HG03097 (cell line): Measurements from ENCODE around the gene MYO1E.
"Not testable (repeated sequence)": the region's sequence is repeated elsewhere in the genome, so short reads cannot be mapped to it uniquely, and the experiment has no call there.

Source experiments
- ATAC-seq: cut with Tn5 transposase; IDR thresholded peaks from one replicate; pipeline ENCODE4 v1.9.1; 2021; ENCODE audit not compliant: unreplicated experiment, low FRiP score

Gene MYO1E

GRCh38 chr15:59152694-59153450 lies 219.8 kb downstream of the MYO1E start:
- no peak for ATAC-seq

- ATAC-seq: no peak
Measured at GRCh38 chr15:59150185-59150584, 222.5 kb downstream of the MYO1E start.

DNA sequence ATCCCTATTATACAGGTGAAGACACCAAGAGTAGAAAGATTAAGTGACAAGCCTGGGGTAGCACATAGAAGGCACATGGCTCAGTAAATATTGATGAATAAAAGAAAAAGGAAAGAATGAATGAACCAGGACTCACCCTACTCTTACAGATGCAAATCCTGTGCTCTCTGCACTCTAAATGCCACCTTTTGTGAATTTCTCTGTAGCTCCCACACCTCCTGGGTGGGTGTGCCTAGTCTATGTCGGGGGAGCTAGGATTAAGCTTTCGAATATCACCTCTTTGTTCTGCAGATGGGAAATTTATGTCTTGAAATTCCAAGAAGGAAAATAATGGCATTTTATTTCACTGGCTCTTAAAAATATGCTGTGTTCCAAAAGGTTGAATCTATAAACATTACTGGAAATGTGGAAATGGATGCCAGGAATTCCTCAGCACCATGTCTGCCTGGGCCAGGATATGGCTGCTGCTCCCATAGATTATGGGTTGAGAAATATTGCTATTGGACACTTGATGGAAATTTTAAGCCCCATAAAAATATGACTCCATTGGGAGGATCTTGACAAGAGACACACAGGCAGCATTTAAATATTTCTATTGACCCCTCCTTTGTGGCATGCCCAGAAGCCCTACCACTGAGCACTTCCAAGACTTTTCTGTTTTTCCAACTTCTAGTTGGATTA lies 224.4 kb downstream of the MYO1E start:
- no peak for ATAC-seq

- no peak for ATAC-seq
Measured at GRCh38 chr15:59147666-59148065, 225.0 kb downstream of the MYO1E start.

DNA sequence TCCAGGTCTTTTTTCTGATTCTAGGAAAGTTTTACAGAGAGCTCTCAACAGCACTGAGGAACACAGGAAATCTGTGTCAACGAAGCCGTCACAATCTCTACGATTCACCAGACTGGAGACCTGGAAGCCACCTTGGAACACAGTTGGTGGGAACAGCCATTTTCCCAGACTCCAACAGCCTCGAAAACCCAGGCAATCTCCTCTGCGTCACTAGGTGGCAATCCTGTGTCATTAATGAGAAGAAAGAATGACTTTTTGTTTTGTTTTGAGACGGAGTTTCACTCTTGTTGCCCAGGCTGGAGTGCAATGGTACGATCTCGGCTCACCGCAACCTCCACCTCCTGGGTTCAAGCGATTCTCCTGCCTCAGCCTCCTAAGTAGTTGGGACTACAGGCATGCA lies 228.1 kb downstream of the MYO1E start:
- ATAC-seq: not testable (repeated sequence)

GRCh38 chr15:59143281-59143680 lies 229.4 kb downstream of the MYO1E start:
- no peak for ATAC-seq

DNA sequence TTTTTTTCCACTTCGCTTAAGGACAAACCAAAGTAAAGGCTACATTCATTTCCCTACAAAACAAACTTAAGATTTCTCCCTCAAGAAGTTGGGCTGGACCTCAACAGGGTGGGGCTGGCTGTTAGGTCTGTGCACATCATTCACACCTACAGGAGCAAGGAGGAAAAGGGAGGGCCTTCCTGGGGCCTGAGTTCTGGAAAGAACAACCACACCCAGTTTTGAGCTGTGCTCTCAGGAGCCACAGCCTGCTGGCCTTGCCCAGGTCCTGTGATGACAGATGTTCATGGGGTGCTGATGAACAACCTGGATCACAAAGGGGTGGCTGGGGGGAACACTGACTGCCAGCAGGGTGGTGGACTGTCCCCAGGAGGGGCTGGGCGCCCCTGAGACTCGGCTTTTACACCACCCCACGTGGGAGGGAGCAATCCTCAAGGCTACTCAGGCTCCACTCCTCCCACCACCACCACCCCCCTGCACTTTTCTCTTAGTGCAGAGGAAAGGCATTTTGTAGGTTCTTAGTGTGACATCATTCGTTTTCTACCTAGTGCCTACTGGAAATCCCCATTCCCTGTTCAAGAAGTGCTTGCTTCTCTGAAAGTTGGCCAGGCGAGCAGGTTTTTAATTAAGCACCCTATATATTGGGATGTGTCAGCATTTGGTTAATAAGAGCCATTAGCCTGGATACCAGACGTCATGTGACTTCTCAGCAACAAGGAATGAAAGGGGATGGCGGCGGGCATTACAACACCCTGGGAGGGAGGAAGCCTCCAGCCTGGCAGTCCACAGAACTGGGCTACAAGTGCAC lies 232.0 kb downstream of the MYO1E start:
- no peak for ATAC-seq

DNA sequence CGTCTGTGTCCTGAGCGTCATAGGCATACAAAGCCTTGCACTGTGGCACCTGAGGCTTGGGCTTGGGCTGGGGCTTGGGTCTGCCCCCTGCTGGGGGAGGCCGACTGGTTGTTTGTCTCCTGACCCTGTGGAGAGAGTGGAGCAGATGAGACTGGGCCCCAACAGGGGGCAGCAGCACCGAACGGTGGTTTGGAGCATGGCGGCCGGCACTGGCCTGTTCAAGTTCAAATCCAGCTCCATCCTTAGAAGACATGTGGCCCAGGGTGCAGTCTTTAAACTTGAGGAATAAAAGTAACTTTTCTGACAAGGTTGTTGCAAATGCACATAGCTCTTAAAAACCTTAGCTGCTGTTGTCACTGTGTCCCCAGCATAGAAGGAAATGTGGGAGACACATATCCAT lies 234.4 kb downstream of the MYO1E start:
- ATAC-seq: no peak

- ATAC-seq: no peak
Measured at GRCh38 chr15:59137566-59137965, 235.1 kb downstream of the MYO1E start.

GRCh38 chr15:59133929-59134427 lies 238.7 kb downstream of the MYO1E start:
- no peak for ATAC-seq

DNA sequence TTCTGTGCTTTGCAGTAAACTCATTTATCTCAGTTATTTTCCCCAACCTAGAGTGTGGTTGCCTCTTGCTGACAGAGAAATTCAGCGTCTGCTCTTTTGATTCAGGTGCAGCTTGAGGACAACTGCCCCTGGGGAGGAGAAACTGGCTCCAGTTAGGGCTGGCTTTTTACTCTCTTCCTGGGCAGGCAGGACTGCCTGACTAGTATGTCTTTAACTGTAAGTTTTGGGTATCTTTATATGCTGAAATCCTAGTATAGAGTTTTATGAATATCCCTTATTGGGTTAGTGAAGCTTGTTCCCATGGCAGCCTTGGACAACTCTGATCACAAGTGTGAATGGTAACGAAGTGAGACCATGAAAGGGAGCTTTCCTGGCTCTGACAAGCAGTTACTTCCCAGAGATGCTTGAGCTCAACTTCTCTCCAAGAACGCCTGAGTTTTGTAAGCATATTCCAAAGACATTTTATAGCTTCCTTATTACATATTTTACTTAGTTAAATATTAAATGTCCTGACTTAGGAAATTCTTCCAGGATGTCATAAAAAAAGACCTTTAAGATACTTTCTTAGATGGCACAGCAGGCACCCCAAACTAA lies 240.6 kb downstream of the MYO1E start:
- no peak for ATAC-seq

DNA sequence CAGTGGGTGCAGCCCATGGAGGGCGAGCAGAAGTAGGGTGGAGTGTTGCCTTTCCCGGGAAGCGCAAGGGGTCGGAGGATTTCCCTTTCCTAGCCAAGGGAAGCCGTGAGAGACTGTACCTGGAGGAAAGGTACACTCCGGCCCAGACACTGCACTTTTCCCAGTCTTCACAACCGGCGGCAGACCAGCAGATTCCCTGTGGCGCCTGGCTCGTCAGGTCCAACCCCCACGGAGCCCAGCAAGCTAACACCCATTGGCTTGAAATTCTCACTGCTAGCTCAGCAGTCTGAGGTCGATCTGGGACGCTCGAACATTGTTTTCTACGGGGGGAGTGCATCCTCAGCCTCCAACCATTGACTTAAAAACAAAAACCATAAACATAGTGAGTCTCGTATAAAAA lies 241.2 kb downstream of the MYO1E start:
- ATAC-seq: no peak

GRCh38 chr15:59127255-59127654 lies 245.4 kb downstream of the MYO1E start:
- not testable (repeated sequence) for ATAC-seq

DNA sequence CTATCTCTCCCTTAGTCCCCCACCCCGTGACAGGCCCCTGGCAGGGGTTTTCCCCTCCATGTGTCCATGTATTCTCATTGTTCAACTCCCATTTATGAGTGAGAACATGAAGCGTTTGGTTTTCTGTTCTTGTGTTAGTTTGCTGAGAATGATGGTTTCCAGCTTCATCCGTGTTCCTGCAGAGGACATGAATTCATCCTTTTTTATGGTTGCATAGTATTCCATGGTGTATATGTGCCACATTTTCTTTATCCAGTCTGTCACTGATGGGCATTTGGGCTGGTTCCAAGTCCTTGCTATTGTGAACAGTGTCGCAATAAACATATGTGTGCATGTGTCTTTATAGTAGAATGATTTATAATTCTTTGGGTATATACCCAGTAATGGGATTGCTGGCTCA lies 247.0 kb downstream of the MYO1E start:
- not testable (repeated sequence) for ATAC-seq

DNA sequence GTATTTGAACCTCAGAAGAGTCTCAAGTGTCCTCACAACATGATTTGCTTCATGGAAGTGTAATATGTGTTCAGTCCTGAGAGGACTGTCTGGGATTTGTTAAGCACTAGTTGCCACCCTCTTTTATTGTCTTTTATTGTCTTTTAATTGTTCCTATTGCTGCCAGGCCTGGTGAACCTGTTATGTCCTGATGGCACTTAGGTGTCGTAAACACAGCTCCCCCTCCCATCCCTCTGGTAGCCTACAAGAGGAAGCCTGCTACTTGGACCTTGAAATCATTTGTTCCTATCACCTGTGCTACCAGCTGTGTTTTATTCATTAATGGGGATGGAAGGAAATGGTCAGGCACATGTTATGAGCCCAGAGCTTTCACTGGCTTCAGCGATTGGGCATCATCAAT lies 248.4 kb downstream of the MYO1E start:
- no peak for ATAC-seq

DNA sequence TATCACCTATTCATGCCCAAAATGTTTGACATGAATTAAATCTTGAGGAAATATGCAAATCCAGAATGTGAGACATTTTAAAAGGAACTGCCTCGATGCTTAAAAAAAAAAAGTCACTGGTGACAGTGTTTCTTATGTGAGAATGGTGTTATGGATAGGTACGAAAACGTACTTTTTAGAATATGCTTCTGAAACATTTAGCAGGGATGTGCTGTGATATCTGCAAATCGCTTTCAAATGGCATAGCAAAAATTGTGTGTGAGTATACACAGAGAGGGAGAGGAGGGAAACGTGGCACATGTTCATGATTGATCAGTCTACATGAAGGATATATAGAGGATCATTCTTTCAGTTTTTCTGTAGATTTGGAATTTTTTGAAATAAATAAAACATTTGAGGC lies 251.7 kb downstream of the MYO1E start:
- no peak for ATAC-seq

DNA sequence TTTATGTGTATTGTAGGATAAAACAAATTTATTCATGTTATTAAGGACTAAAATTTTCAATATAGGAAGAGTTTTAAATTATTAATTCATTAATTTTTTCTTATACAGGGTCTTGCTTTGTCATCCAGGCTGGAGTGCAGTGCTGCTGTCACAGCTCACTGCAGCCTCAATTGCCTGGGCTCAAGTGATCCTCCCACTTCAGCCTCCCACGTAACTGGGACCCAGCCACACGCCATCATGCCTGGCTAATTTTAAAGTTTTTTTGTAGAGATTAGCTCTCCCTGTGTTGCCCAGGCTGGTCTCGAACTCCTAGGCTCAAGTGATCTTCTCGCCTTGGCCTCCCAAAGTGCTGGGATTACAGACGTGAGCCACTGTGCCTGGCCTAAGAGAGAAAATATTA lies 253.0 kb downstream of the MYO1E start:
- no peak for ATAC-seq

- ATAC-seq: no peak
Measured at GRCh38 chr15:59116771-59117170, 255.9 kb downstream of the MYO1E start.

- no peak for ATAC-seq
Measured at GRCh38 chr15:59116141-59116540, 256.5 kb downstream of the MYO1E start.

- ATAC-seq: no peak
Measured at GRCh38 chr15:59115047-59115446, 257.6 kb downstream of the MYO1E start.

DNA sequence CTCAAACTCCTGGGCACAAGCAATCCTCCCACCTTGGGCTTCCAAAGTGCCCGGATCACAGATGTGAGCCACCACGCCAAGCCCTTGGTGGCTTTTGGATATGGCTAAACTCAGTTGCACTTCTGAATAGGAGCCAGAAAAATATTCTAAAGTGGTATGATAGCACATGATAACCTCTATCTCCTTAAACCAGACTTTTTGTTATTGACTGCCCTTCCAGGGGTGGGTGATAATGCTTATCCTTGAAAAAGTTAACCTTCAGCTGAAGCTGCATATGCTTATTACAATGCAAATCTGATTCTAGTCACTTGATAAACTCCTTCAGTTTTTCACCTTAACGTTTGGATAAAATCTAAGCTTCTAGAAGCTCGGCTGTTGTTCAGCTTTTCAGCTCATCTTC lies 261.4 kb downstream of the MYO1E start:
- ATAC-seq: no peak
